ENCODE results near the gene KRT7. TPM values are rescaled to one million over a fixed set of nuclear protein-coding genes. Genes with fewer than 3 reads are reported as not detected.

The KRT7 gene
- total RNA-seq, 1 donor from 2014 or later, result 90.3 TPM

GRCh38 chr12:52245259-52245961 lies 12.4 kb downstream of the KRT7 start:
- Mint-ChIP-seq H3K9me3 (no peaks in the 10 kb centered on the region), H3K27me3 (ENCODE audit: low read depth) (peaks cover 13% of the 10 kb centered on the region), H3K36me3 (no peaks in the 10 kb centered on the region), H3K4me3 (no peak overlapping the region), H3K4me1 (peaks cover 42% of the 10 kb centered on the region), H3K27ac (no peak overlapping the region)
- no peak for DNase-seq (ENCODE audit: low spot score in 2 of 2, unreplicated experiment in 2 of 2)
- TF ChIP-seq CTCF (IDR thresholded peaks at IDR 0.05; ENCODE audit: unreplicated experiment), result no peak

GRCh38 chr12:52245962-52246569 lies 13.0 kb downstream of the KRT7 start:
- Mint-ChIP-seq H3K4me1 (peaks cover 42% of the 10 kb centered on the region), H3K27me3 (ENCODE audit: low read depth) (peaks cover 16% of the 10 kb centered on the region), H3K9me3 (no peaks in the 10 kb centered on the region), H3K4me3 (no peak overlapping the region), H3K36me3 (no peaks in the 10 kb centered on the region), H3K27ac (no peak overlapping the region)
- TF ChIP-seq CTCF (IDR thresholded peaks at IDR 0.05; ENCODE audit: unreplicated experiment), result no peak
- DNase-seq (ENCODE audit: low spot score in 2 of 2, unreplicated experiment in 2 of 2), result no peak

GRCh38 chr12:52246720-52247621 lies 13.9 kb downstream of the KRT7 start:
- Mint-ChIP-seq H3K27ac (no peak overlapping the region), H3K9me3 (no peaks in the 10 kb centered on the region), H3K4me1 (peaks cover 42% of the 10 kb centered on the region), H3K4me3 (no peak overlapping the region), H3K27me3 (ENCODE audit: low read depth) (peaks cover 24% of the 10 kb centered on the region), H3K36me3 (no peaks in the 10 kb centered on the region)
- no peak for DNase-seq (ENCODE audit: low spot score in 2 of 2, unreplicated experiment in 2 of 2)
- TF ChIP-seq CTCF (IDR thresholded peaks at IDR 0.05; ENCODE audit: unreplicated experiment), result no peak

GRCh38 chr12:52247622-52248540 lies 14.8 kb downstream of the KRT7 start:
- DNase-seq (ENCODE audit: low spot score in 2 of 2, unreplicated experiment in 2 of 2), result no peak
- Mint-ChIP-seq H3K36me3 (no peaks in the 10 kb centered on the region), H3K4me3 (no peak overlapping the region), H3K4me1 (peaks cover 42% of the 10 kb centered on the region), H3K27me3 (ENCODE audit: low read depth) (peaks cover 26% of the 10 kb centered on the region), H3K9me3 (no peaks in the 10 kb centered on the region), H3K27ac (no peak overlapping the region)
- TF ChIP-seq CTCF (IDR thresholded peaks at IDR 0.05; ENCODE audit: unreplicated experiment), result no peak
